Fibroblast of the aortic adventitia (primary cell): ENCODE results near the gene SRD5A1. TPM values are rescaled to one million over a fixed set of nuclear protein-coding genes. Genes with fewer than 3 reads are reported as not detected.

Experiments used
- DNase-seq: peaks from one replicate; pipeline ENCODE4 v3.0.0-alpha.2; 2010; ENCODE audit warnings: low read depth
- H3K4me3 ChIP-seq: 2 replicates; pipeline ENCODE4 v1.5.1; 2011; ENCODE audit warnings: low read depth, mild to moderate bottlenecking, control low read depth, low read length, moderate library complexity
- total RNA-seq: library from RNA; depleted of rRNA; stranded (reverse); fragments of >200 nt; gene quantifications from 2 replicates; pipeline ENCODE4 v1.2.3, GENCODE V29; 2012; ENCODE audit warnings: low replicate concordance
- TF ChIP-seq, protein P1 (sequence below): IDR thresholded peaks from 2 replicates; pipeline ENCODE4 v1.5.1; 2011; ENCODE audit warnings: mild to moderate bottlenecking, low read length, control low read depth, inconsistent platforms; ENCODE audit not compliant: insufficient read depth

The SRD5A1 gene
- total RNA-seq, 1 donor: 12.0 TPM

DNA sequence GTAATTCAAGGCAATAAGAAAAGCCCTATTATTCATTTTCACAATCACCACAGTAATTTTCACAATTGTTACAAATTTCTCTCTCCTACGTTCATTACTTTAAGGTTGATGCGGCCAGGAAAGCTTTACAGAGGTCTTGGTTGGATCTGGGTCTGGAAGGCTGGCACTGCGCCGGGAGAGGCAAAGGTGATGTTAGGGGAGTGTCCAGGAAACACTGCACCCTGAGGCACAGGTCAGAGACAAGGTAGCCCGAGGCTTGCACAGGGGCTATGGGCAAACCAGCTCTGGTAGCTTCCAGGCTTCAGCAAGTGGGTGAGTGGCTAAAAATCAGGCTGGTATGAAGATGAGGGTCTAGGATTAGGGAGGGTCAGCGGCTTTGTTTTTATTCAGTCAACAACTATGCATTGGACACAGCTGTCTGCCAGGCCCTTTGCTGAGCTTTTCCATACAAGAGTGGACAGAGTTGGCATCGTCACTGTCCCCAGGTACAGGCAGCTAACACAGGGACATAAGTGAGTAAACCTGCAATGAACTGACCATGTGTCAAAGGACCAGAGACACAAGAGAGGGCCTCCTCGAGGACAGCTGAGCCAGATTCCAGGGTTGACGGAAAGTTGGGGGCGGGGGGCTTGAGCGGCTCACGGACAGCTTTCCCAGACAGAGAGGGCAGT, 67.6 kb downstream of the SRD5A1 start:
- no peak overlapping the region for H3K4me3 ChIP-seq
- DNase-seq: no peak
- TF ChIP-seq, protein P1, sequence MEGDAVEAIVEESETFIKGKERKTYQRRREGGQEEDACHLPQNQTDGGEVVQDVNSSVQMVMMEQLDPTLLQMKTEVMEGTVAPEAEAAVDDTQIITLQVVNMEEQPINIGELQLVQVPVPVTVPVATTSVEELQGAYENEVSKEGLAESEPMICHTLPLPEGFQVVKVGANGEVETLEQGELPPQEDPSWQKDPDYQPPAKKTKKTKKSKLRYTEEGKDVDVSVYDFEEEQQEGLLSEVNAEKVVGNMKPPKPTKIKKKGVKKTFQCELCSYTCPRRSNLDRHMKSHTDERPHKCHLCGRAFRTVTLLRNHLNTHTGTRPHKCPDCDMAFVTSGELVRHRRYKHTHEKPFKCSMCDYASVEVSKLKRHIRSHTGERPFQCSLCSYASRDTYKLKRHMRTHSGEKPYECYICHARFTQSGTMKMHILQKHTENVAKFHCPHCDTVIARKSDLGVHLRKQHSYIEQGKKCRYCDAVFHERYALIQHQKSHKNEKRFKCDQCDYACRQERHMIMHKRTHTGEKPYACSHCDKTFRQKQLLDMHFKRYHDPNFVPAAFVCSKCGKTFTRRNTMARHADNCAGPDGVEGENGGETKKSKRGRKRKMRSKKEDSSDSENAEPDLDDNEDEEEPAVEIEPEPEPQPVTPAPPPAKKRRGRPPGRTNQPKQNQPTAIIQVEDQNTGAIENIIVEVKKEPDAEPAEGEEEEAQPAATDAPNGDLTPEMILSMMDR: no peak

GRCh38 chr5:6701491-6701890, 68.3 kb downstream of the SRD5A1 start:
- DNase-seq: no peak
- TF ChIP-seq, protein P1: no peak
- no peak overlapping the region for H3K4me3 ChIP-seq

GRCh38 chr5:6702633-6703032, 69.4 kb downstream of the SRD5A1 start:
- TF ChIP-seq, protein P1: no peak
- no peak overlapping the region for H3K4me3 ChIP-seq
- DNase-seq: no peak

- no peak for DNase-seq
- H3K4me3 ChIP-seq: no peak overlapping the region
- TF ChIP-seq, protein P1: no peak
Measured at GRCh38 chr5:6703806-6704205, 70.6 kb downstream of the SRD5A1 start.

- DNase-seq: peak; percentile 91
- H3K4me3 ChIP-seq: peak overlapping the region; percentile 13
- TF ChIP-seq, protein P1: no peak
Measured at GRCh38 chr5:6704361-6704851, 71.2 kb downstream of the SRD5A1 start.

- no peak overlapping the region for H3K4me3 ChIP-seq
- DNase-seq: no peak
- TF ChIP-seq, protein P1: no peak
Measured at GRCh38 chr5:6705088-6705487, 71.8 kb downstream of the SRD5A1 start.

- no peak for DNase-seq
- TF ChIP-seq, protein P1: no peak
- H3K4me3 ChIP-seq: no peak overlapping the region
Measured at GRCh38 chr5:6705959-6706358, 72.7 kb downstream of the SRD5A1 start.
